Lower lobe of right lung (tissue), 2 donors: ENCODE results near the gene CYB5A. TPM values are rescaled to one million over a fixed set of nuclear protein-coding genes. Genes with fewer than 3 reads are reported as not detected.

Source experiments
- ATAC-seq, 2 donors: fragments of 200-7000 bp; cut with Tn5 transposase; one replicate each; pipeline ENCODE4 v1.9.1; 2020 to 2022; ENCODE audit warnings: mild to moderate bottlenecking in 2 of 2, moderate library complexity in 2 of 2
- DNase-seq: peaks from one replicate; pipeline ENCODE4 v3.0.0-alpha.2; 2020
- H3K27ac ChIP-seq: fragments of 200-600 bp; one replicate; pipeline ENCODE4 v1.8.0; 2022
- H3K27me3 ChIP-seq: fragments of 200-600 bp; one replicate; pipeline ENCODE4 v1.8.0; 2022; ENCODE audit warnings: low read depth
- H3K36me3 ChIP-seq: fragments of 200-600 bp; one replicate; pipeline ENCODE4 v1.8.0; 2022; ENCODE audit warnings: mild to moderate bottlenecking
- H3K4me1 ChIP-seq: fragments of 200-600 bp; one replicate; pipeline ENCODE4 v1.8.0; 2022
- H3K4me3 ChIP-seq: fragments of 200-600 bp; one replicate; pipeline ENCODE4 v1.8.0; 2022; ENCODE audit warnings: mild to moderate bottlenecking
- H3K9me3 ChIP-seq: fragments of 200-600 bp; one replicate; pipeline ENCODE4 v1.8.0; 2022
- intact Hi-C: fragments of 100-400 bp; cut with DNase I; formaldehyde crosslinking; loops from one replicate; pipeline ENCODE4 v1.11.0; 2022
- total RNA-seq: library from RNA; stranded (reverse); fragmentation: NEBNext Ultra II Directional; extraction: Animal tissue kit (Norgen Biotek cat#: 25700); gene quantifications from one replicate; pipeline ENCODE4 v1.2.1, GENCODE V29; 2021
- TF ChIP-seq, protein P1 (sequence below): fragments of 200-600 bp; IDR thresholded peaks from one replicate; pipeline ENCODE4 v1.8.0; 2022; ENCODE audit warnings: antibody characterized with exemption, mild to moderate bottlenecking
- donor health status: DM: no; HTN: yes; CAD: no; lungs with severe emphysema.

Gene CYB5A
- total RNA-seq, 1 donor from 2014 or later, result 458 TPM

- DNase-seq (no peak), ATAC-seq (no peak)
- Histone ChIP-seq H3K27ac (no peak overlapping the region), H3K27me3 (no peaks in the 10 kb centered on the region), H3K4me3 (no peak overlapping the region), H3K4me1 (peaks cover 67% of the 10 kb centered on the region), H3K36me3 (peaks cover 11% of the 10 kb centered on the region), H3K9me3 (no peaks in the 10 kb centered on the region)
- TF ChIP-seq, protein P1, sequence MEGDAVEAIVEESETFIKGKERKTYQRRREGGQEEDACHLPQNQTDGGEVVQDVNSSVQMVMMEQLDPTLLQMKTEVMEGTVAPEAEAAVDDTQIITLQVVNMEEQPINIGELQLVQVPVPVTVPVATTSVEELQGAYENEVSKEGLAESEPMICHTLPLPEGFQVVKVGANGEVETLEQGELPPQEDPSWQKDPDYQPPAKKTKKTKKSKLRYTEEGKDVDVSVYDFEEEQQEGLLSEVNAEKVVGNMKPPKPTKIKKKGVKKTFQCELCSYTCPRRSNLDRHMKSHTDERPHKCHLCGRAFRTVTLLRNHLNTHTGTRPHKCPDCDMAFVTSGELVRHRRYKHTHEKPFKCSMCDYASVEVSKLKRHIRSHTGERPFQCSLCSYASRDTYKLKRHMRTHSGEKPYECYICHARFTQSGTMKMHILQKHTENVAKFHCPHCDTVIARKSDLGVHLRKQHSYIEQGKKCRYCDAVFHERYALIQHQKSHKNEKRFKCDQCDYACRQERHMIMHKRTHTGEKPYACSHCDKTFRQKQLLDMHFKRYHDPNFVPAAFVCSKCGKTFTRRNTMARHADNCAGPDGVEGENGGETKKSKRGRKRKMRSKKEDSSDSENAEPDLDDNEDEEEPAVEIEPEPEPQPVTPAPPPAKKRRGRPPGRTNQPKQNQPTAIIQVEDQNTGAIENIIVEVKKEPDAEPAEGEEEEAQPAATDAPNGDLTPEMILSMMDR, result no peak
- intact Hi-C loops, result no loop called here
Measured at GRCh38 chr18:74275736-74276135, 16.0 kb downstream of the CYB5A start.

DNA sequence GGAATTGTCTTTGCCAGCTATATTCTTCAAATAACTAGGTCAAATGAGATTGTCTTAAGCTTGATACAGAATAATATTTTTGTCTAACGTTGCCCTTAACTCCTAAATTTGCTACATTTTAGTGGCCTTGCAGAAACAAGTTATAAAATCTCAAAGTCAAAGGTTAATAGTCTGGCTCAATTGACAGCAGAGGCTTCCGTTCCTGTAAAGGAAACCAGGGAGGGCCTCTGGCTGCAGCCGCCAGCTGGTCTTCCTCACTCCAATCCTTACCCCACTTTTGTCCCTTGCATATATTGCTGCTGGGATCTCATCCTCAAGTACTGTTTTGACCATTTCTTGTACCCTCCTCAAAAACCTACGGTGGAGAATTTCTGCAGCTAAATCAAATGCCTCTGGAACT is 17.1 kb downstream of the CYB5A start:
- TF ChIP-seq, protein P1, result no peak
- intact Hi-C loops, result no loop called here
- Histone ChIP-seq H3K4me3 (no peak overlapping the region), H3K4me1 (peaks cover 68% of the 10 kb centered on the region), H3K36me3 (peaks cover 11% of the 10 kb centered on the region), H3K27me3 (no peaks in the 10 kb centered on the region), H3K9me3 (no peaks in the 10 kb centered on the region), H3K27ac (no peak overlapping the region)
- no peak for ATAC-seq
- no peak for DNase-seq

DNA sequence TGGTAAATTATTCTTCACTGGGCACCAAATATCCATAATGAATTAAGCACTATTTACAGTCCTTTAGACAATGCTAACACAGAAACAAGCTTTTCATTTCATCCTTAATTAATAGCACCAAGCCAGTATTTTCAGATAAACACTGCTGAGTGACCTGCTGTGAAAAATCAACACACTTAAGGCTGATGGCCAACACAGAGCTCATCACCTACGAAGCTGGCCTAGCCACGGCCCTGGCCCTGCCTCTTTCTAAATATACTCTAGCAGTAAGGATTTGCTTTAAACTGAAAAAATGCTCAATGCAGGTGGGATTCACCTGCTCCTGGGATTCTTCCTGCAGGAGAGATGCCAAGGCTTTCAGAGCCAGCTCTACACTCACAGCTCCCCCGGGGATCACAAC is 18.4 kb downstream of the CYB5A start:
- ATAC-seq, result peak in 1 of 2 donors; percentile 23
- Histone ChIP-seq H3K9me3 (no peaks in the 10 kb centered on the region), H3K4me1 (peaks cover 72% of the 10 kb centered on the region), H3K27me3 (no peaks in the 10 kb centered on the region), H3K4me3 (no peak overlapping the region), H3K27ac (no peak overlapping the region), H3K36me3 (peaks cover 7% of the 10 kb centered on the region)
- intact Hi-C loops, result no loop called here
- no peak for DNase-seq
- TF ChIP-seq, protein P1, result no peak

DNA sequence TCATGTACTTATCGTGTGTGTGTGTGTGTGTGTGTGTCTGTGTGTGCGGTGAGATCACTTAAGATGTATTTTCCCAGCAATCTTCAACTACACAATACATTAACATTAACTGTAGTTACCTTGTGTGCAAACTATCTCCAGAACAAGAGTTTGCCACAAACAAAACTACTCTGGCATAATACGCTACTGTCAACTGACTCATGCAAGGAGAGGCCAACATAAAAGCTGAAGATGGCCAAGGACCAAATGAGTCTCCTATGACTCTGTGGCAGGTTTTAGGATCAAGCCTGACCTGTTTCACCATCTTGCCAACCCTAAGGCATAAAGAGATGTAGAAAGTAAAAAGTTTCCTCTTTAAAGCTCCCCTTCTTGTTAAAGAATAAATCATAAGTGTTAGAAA is 20.1 kb downstream of the CYB5A start:
- H3K36me3 ChIP-seq, result no peaks in the 10 kb centered on the region
- peaks cover 63% of the 10 kb centered on the region for H3K4me1 ChIP-seq
- no peaks in the 10 kb centered on the region for H3K27me3 ChIP-seq
- TF ChIP-seq, protein P1, result no peak
- DNase-seq (no peak), ATAC-seq (no peak)
- intact Hi-C loops, result no loop called here
- no peaks in the 10 kb centered on the region for H3K9me3 ChIP-seq
- no peak overlapping the region for H3K4me3 ChIP-seq
- H3K27ac ChIP-seq, result no peak overlapping the region

GRCh38 chr18:74268933-74269620 is 22.7 kb downstream of the CYB5A start:
- peaks cover 39% of the 10 kb centered on the region for H3K4me1 ChIP-seq

More at GRCh38 chr18:74268933-74269620, 22.7 kb downstream of the CYB5A start:
- H3K27ac ChIP-seq, result peak overlapping the region; percentile 19
- intact Hi-C loops, result no loop called here
- H3K4me3 ChIP-seq, result no peak overlapping the region
- no peaks in the 10 kb centered on the region for H3K27me3 ChIP-seq
- peaks cover 19% of the 10 kb centered on the region for H3K36me3 ChIP-seq
- H3K9me3 ChIP-seq, result no peaks in the 10 kb centered on the region
- TF ChIP-seq, protein P1, result no peak
- DNase-seq, result no peak
- ATAC-seq, result peak in 1 of 2 donors; percentile 6
